ENCODE measurements around the gene SIL1.
"Not testable (repeated sequence)": the region's sequence is repeated elsewhere in the genome, so short reads cannot be mapped to it uniquely, and the experiment has no call there.

SIL1 gene

DNA sequence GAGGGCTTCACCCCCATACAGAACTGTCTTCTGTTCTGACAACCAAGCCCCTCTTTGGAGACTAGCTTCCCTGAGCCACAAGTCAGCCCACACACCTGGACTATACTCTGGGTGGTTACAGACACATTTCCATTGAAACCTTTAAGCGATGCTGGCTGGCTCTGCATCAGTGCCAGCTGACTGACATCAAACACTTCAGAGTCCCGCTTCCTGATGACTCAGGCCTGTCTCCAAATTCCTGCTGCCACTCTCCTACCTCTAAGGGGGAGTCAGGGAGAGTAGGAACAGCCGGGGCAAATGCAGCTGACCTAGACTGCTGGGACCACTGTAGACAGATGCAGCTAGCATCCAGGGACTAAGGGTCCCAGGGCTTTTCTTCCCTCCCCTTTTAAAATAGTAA lies 59.4 kb downstream of the SIL1 start:
- FAIRE-seq: no peak

DNA sequence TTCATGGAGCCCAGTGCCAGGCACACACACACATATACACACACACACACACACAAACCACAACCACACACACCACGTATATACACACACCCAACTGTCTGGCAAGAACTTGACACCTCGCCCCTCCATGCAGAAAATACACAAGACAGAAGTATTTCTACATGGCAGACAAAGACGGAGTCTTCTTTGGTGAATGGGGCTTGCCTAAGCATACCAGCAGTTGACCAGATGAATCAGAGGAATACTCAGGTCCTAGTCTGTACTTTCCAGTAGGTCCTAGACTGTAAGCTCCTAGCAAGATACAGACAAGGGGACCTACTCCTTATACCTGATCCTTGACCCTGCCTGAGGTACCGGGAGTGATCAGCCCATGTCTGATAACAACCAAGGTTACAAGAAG lies 60.1 kb downstream of the SIL1 start:
- FAIRE-seq: no peak

DNA sequence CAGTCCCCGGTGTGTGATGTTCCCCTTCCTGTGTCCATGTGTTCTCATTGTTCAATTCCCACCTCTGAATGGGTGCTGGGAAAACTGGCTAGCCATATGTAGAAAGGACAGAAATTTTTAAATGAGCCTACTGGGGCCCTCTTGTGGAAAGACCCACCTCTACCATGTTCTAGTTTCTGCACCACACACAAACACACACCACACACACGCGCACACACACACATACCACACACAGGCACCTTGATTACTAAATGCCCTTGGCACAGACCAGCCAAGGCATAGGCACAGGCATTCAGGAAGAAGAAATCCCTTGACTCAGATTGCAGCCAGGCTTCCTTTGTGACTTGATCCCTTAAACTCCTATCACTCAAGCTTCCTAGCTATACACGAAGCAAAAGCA lies 60.5 kb downstream of the SIL1 start:
- FAIRE-seq: no peak

DNA sequence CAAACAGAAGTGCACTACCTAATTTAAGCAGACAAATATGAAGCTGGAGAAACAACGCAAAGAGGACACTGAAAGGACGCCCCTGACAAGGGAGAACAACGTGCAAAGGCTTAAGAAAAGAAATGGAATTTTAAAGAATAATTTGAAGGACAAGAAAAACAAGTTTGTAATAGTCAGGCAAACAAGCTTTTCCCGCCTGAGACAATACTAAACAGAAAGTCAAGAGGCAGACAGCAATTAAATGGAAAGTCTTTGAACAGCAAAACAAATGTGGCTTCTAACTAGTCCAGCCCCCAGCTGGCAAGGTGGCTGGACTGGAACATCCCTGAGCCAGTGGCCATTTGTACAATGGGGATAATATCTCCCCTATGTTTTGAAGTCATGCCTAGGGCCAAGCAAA lies 63.3 kb downstream of the SIL1 start:
- no peak for FAIRE-seq

DNA sequence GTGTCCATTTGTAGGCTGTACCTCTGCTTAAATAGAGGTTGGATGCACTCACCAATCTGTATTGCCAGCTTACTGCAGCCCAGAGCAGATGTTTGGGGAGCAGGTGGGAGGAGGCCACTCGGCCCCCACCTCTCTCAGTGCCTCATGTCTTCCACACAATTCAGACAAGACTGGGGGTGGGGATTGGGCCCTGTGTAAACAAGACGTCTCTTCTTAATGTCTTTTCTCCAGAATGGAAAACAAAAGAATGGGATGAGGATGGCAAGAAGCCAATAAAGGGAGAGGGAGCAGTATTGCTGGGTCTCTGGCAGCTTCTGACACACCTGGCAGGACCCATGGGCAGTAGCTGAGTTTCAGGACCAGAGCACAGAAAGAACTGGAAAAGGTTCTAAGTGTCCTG lies 64.9 kb downstream of the SIL1 start:
- no peak for FAIRE-seq

DNA sequence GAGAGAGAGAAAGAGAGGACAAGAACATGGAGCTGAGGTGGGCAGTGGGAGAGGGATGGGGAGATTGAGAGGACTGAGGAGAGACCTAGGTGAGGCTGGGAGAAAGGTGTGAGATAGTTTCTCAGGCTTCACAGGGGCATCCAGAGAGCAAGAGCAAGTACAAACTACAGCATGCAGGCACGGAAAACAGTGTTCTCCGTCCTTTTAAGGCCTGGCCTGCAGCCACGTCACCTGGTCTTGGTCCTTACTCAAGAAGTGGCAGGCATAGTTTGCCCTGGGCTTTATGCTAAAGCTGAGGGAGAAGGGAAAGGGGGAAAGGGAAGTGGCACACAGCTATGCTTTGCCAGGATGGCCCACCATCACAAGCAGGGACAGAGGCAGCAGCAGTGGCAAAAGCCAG lies 65.7 kb downstream of the SIL1 start:
- no peak for FAIRE-seq

DNA sequence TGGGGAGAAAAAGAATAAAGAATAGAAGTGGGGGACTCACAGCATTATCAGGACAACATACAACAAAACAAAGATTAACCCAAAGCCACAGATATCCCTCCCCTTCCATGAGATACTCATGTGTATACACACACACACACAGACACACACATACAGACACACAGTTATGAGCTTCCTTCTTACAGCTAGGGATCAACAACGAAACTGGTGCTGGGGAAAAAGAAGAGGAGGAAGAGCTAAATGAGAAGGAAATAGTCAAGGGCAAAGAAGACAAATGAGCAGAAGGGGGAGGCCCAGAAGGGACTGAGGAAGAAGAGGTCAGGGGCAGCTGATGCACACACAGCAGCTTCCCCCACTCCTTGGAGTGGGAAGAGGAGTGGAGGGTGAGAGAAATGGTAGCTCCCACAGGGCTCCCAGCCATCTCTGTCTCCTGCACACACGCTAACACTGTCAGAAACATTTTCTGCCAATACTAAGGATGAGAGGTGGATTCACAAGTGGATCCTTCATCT lies 66.2 kb downstream of the SIL1 start:
- FAIRE-seq: no peak

DNA sequence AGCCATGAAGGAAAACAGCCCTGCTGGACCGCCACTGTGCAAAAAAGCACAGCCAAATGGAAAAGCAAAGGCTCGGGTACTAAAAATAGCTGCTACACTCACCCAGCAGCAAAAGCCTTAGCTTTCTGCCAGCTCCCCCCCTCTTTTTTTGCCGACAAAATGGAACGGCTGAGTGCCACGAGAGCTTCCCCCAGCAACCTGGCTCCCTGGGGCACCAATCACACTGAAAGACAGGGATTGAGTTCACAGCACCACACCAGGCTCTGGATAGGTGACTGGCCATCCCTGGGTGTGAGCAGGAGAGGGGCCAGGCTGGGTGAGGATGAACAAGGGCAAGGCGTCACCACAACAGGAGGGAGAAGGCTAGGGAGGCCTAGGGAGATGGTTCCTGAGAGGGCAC lies 66.7 kb downstream of the SIL1 start:
- FAIRE-seq: no peak

DNA sequence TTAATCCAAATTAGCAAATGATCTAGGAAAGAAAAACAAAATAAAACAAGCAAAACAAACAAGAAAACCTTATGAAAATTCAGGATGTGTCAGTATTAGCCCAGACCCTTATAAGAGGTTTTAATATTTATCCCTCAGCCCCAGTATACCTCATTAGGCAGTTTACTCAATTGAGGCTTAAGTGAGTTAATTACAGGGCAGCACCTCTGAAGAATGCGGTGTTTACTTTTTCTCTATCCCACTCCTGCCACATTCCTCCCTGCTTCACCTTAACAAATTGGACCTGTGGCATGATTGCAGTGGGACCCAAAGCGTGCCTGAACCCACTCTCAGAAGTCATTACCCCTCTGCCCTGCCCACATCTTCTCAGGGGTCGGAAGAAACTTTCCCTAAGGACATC lies 67.1 kb downstream of the SIL1 start:
- FAIRE-seq: no peak

DNA sequence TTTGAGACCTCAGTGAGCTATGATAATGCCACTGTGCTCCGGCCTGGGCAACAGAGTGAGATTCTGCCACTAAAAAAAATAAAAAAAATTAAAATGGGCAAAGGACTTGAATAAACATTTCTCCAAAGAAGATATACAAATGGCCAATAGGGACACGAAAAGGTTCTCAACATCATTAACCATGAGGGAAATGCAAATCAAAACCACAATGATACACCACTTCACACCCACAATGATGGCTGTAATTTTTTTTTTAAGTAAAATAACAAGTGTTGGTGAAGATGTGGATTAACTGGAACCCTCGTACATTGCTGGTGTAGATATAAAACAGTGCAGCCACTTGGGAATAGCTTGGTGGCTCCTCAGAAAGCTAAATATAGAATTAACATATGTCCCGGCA lies 68.0 kb downstream of the SIL1 start:
- no peak for FAIRE-seq

DNA sequence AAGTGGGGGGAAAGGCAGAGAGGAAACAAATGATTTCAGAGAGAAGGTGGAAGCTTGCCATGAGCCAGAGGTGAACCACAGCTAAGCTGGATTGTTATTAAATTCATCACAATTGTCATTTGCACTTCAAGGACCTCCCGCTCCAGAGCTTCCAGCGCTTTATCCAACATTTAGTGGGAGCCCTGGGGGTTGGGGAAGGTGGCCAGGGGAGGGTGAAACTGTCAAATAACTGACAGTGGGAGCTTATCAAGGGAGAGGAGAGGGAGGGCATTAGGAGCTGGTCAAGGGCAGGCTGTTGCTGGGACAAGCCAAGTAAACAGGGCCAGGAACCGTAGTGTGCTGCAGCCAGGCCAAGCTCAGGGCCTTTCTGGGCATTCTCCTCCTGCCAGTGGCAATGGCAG lies 71.5 kb downstream of the SIL1 start:
- no peak for FAIRE-seq

DNA sequence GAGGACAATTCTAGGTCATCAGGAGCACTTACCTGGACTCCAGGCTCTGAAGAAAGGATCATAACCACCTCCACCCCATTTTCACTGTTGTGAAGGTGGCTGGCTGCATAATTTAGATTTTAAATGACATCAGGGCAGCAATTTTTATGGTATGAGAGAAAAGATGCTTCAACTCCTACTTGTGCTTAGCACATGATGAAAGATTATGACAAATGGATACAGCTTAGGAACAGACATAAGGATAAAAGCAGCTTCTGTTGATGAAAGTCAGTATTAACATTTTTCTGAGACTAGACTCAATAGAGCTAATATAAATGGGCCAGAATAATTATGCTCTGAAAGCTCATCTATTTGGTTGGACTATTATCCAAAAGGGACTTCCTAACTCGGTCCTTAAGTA lies 72.2 kb downstream of the SIL1 start:
- FAIRE-seq: no peak

DNA sequence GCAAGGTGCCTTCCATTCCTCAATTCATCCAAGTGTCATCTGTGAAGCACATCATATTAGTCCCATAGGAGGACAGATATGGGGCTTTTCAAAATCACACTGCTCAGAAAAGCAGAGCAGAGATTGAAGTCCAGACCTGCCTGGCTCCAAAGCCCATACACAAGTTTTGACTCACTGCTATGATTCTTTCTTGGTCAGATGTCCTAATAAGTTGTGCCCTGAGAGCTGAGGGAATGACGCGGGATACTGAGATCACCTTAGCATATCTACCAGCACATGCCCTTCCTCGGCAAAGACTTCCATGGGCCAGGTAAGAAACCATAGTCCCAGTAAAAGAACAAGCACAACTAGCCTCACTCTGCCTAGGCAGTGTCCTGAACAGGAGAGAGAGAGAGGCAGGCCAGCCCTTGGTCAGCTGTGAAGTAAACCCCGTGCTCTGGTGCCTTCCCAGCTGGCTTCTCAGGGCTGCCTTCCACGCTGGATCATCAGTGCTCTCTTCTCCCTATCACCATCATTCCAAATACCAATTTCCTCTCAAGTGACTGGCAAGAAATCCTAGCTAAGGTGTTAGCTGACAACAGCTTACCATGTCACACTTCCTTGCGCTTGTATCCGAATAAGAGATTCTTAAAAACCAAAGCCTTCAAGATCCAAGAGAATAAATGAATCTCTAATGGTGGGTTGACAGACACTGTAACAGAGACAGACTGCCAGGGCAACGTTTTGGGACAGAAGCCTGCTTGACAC lies 73.2 kb downstream of the SIL1 start:
- no peak for FAIRE-seq

DNA sequence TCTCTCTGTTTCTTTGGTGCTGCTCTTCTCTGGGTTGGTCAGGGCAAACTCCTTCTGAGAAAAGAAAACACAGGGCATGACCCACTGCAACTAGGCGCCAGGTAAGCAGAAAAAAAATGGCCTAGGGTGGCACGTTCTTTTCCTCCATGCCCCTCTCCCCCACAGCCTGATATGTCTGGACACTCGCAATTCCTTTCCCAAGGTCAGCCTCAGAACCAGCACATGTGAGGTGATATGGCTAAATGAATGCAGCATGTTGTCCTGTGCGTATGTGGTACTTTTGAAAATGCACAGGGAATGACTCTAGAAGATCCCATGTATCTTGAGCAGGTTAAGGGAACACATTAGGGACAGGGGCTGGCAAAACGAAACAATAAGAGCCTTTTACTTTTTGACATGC lies 77.0 kb downstream of the SIL1 start:
- FAIRE-seq: no peak

DNA sequence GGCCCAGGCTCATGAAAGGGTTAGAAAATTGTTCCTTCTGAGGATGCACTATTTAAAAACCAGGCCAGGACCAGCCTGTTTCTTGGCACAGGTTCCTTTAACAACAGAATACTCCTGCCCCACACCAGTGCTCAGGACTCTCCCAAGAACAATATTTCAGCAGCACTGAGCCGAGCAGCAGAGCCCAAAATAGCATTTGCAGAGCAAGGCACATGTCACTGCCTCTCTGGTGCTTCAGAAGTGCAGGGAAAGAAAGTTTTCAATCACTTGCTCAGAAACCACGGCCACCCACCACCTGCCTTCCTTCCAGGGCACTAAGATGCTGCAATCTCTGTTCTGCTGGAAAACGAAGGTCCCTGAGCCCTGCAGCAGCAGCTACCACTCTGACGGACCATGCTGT lies 77.6 kb downstream of the SIL1 start:
- no peak for FAIRE-seq

DNA sequence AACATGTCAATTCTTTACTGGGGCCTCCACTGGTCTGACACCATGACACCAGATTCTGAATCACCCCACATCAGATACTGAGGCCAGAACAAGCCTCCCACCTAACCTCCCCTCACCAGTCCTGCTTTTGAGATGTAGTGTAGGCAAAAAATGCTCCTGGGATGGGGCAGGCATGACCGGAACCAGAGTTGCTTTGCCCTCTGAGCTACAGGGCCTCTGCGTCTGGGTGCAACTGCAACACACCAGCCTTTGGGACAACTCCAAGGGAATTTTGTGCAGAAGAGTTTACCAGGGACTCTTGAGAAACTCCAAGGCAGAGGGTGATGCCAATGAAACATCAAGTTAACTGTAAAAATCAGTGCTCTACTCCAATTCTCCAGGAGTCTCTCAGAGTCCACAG lies 79.4 kb downstream of the SIL1 start:
- FAIRE-seq: no peak

DNA sequence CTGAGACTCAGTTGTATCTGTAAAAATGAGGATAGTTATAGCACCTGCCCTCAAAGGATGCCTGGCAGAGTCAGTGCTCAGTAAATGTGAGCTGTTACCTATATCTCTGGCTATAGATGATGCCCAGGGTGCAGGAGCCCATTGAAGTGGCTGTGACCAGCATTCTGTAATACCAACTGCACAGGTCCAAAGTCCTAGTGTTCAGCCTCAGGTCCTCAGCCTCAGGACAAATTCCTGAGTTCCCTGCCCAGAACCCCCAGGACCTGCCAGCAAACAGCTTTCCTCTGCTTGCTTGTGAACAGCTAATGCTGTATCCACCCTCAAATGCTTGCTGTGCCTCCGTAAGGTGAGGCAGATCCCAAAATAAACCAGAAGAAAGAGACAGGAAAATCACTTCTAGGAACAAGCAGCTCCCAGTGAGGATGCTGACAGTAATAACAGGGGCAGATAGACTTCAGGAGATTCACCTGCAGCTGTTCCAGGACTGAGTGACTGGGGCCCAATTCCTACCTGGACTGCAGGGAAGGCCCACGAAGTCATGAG lies 80.8 kb downstream of the SIL1 start:
- FAIRE-seq: no peak

DNA sequence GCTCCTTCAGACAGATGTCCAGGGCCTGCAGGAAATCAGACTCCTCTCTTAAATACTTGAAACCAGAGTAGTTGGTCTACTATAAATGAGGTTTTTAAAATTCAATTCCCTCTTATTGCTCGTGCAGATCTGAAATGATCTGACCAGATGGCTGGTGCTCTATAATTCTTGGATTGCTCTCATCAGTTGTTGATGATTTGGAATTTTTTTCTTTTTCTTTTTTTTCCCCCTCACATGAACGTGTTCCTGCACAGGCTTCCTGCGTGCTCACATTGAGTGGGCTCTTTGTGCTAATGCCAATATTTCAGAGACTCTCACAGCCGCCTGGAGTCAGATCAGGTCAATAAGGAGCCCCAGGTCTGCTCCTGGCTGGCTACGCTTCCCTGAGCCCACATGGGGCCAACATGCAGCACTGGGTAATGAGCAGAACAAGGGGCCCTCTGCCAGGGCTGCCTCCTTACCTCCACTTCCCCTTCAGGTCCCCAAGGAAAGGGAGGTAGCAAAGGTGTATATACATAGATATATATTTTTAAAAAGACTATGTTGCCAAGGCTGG lies 82.0 kb downstream of the SIL1 start:
- no peak for FAIRE-seq

DNA sequence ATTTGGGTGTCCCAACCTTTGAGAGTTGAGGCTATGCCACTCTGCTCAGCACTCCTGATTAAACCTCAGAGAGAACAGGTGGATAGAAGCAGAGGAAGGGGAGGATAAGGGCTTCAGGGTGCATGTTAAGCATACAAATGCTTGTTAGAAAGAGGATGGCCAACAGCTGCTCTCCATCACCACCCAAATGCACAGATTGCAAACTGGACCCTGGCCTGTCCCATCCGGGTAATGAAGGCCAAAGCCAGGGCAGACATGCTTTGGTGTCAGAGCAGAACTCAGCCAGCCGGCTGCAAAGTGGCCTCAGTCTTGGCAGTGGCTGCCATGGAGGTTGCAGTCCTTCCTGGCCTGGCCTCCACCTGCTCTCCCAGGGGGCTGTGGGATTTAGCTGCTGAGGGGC lies 84.3 kb downstream of the SIL1 start:
- FAIRE-seq: no peak

DNA sequence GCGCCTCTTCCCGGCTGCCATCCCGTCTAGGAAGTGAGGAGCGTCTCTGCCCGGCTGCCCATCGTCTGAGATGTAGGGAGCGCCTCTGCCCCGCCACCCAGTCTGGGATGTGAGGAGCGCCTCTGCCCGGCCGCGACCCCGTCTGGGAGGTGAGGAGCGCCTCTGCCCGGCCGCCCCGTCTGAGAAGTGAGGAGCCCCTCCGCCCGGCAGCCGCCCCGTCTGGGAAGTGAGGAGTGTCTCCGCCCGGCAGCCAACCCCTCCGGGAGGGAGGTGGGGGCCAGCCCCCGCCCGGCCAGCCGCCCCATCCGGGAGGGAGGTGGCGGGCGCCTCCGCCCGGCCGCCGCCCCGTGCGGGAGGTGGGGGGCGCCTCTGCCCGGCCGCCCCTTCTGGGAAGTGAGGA lies 85.8 kb downstream of the SIL1 start:
- FAIRE-seq: not testable (repeated sequence)

DNA sequence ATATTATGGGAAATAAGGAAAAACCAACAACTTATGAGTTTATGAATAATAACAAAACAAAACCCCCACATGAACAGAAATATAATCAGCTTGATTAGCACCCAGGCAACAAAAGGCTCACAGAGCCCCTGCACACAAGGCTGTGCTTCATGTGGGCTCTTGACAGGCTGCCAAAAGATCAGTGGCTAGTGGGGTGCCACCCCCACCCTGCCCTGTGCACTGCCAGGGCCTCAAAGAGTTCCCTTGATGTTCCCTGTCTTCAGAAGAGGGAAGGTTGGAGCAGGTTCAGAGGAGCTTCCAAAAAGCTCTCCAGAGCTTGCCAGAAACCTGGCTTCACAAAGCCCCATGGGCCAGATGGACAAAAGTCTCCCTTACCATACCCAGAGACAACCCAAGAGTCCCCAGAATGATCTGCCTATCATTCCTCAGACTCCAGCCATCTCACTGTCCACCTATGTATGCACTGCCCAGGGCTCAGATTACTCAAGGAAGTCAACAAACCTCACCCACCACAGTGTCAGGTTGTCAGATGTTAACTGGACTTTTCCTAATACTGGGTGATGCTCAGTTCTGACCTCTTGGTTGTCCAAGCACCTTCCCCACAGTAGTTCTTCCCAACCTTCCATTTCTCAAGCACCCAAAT lies 87.5 kb downstream of the SIL1 start:
- no peak for FAIRE-seq

DNA sequence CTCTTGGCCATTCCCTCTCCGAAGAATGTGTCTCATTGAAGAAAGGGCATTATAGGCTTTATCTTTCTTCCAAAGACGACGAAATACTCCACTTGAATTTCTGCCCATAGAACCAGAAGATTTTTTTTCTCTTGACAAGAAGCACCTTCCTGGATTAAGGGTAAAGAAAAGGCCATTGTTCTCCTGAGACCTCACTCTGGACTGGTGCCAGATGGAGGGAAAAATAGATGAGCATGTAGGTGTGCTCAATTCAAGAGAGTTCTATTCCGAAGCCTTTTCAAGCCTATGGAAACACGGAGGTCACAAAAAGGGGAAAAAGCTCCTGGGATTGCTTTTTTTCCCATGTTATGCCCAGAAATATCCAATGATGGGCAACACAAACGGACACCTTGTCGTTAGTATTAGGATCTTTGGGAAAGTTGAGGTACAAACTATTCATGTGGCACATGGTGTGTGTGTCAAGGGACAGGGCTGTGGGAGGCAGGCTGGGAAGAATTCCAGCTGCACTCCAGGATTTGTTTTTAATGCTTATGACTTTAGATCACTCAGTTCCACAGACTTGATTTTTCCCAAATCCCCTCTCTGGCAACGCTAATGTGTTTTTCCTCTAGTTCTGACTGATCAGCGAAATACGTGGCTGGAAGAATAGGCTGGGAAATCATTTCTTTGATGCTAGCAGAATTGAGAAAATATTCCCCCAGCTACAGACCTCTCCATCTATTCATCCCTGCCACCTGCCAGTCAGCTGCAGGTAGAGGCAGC lies 89.9 kb downstream of the SIL1 start:
- no peak for FAIRE-seq

DNA sequence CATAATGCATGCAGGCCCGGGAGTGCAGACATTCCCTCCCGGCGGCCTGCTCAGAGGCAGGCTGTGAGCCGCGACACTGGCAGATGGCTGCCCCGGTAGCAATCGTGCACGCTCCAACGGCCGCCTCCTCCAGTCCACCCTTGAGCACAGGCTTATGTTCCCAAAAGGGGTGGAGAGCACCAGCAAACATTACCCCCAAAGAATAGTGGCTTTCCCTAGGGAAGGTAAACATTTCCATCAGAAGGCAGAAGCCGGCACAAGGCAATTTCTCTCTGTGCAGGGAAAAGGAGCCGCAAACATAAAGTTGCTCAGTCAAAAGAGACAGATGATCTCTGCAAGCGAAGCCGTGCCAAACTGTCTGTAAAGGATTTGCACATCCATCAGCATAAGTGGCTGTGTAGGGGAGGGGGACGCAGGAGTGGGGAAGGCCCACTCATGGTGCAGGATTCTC lies 92.5 kb downstream of the SIL1 start:
- FAIRE-seq: no peak
